Heart left ventricle (tissue), 13 donors: Measurements from ENCODE around the gene KIRREL3.

Experiments
- CTCF ChIP-seq, 12 donors: fragments of 200-600 bp; sonication (generic) in 4 of 12; IDR thresholded peaks; one replicate each; pipeline versions ENCODE4 v1.5.0 to v1.8.0; 2018 to 2022; ENCODE audit warnings: antibody characterized with exemption in 12 of 12, mild to moderate bottlenecking in 5 of 12
- POLR2A ChIP-seq, 2 donors: fragments of 450-650 bp; IDR thresholded peaks; one replicate each; pipeline ENCODE4 v1.6.1; 2017; ENCODE audit warnings: antibody characterized with exemption in 2 of 2, mild to moderate bottlenecking in 2 of 2, moderate library complexity in 2 of 2
- donor health status: ischemic (EF 13 %, LVEDD 7.1; RV severe dilation, severe dysfunction).
- donor health status: DM: no; HTN: yes; CAD: no.
- donor health status: DM: no; HTN: no; CAD: no.
- donor health status: ischemic (EF 25% LVEDD 6.9; RV normal size, moderate dysfunction).
- donor health status: ischemic (EF 25% LVEDD 5.7; RV mildly dilated, moderate dysfunction).
- donor health status: ischemic (EF 35%, LVEDD 5.7; RV mildly dilated, moderate dysfunction).
- donor health status: nonischemic (EF 11% LVEDD 7.7; RV severe dilation, severe dysfunction).
- donor health status: DM: yes; HTN: yes; CAD: no.
- donor health status: PGD.
- donor health status: ischemic (EF 29% LVEDD 5.4; RV normal size, mild dysfunction).
- donor health status: nonischemic (EF 23%, LVEDD 6.1; RV moderate dilation, normal function).

DNA sequence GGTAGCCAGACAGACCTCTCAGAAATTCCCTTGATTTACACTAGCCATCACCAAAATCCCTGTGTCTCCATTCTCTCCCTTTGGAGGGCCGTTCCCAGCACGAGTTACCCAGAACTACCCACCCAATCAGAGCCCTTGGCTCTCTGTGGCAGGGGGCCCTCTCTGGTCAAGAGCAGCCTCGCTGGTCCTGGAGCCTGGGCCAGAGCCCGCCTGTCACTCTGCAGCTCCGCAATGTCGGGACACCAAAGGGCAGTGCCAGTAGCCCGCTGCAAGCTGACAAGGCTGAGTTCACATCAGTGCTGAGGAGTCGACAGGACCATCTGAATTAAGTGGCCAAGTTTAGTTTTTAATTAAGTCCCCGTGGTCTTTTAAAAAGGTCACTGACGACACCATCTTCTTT, 403.5 kb downstream of the KIRREL3 start:
- TF ChIP-seq CTCF (IDR thresholded peaks at IDR 0.05) (no peak), POLR2A (IDR thresholded peaks at IDR 0.05) (no peak)
